ENCODE measurements around the gene FAM180B.

DNA sequence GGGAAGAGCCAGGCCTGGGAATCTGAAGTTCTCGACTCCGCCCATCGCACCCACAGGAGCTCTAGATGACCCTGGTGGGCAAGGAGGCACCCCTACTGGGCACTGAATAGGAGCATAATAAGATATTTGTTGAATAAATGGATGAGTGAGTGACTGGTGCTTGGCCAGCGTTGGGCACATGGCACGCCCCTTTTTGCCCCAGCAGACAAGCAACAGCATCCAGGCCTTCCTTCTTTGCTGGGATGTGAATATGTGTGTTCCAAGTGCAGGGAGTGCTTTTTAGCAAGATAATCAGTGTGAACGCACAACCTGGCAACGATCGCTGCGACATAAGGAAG lies 33.1 kb upstream of the FAM180B start:
- no peak for TF ChIP-seq CTCF (IDR thresholded peaks at IDR 0.05)
- TF ChIP-seq POLR2A (IDR thresholded peaks at IDR 0.05), result no peak
- TF ChIP-seq EP300 (IDR thresholded peaks at IDR 0.05), result no peak
- TF ChIP-seq POLR2AphosphoS5 (IDR thresholded peaks at IDR 0.05), result no peak
